Panc1 (cell line): ENCODE data around the gene GRM7. TPM values are rescaled to one million over a fixed set of nuclear protein-coding genes. Genes with fewer than 3 reads are reported as not detected.

Source experiments
- ATAC-seq: fragments of 200-7000 bp; cut with Tn5 transposase; 2 replicates; pipeline ENCODE4 v1.9.1; 2020; ENCODE audit warnings: mild to moderate bottlenecking, moderate library complexity
- BruUV-seq: library from RNA; stranded (reverse); fragments of 400-500 nt; replicated peaks from 2 replicates; lab custom pipeline; 2021; lab: Mats Ljungman, UMichigan
- CTCF ChIA-PET: fragments of 300-600 bp; sonication (Branson Sonifier 250); formaldehyde crosslinking; loops from one replicate; lab custom pipeline; 2022; ENCODE audit warnings: antibody characterized with exemption; lab: Charles Lee
- POLR2A ChIA-PET: fragments of 300-600 bp; sonication (Branson Sonifier 250); formaldehyde crosslinking; loops from one replicate; lab custom pipeline; 2022; ENCODE audit warnings: antibody characterized with exemption; lab: Charles Lee
- DNase-seq: peaks from one replicate; pipeline ENCODE4 v3.0.0-alpha.2; 2010; ENCODE audit warnings: low read depth, low spot score
- H3K27ac ChIP-seq: 2 replicates; pipeline ENCODE4 v1.5.1; 2011; ENCODE audit warnings: mild to moderate bottlenecking, low read length, inconsistent platforms
- H3K27me3 ChIP-seq: fragments of 200-500 bp; sonication (Bioruptor generic); 2 replicates; pipeline ENCODE4 v1.6.0; 2014; ENCODE audit warnings: low read length, inconsistent platforms; ENCODE audit not compliant: control insufficient read depth, insufficient read depth
- H3K36me3 ChIP-seq: fragments of 200-500 bp; sonication (Bioruptor generic); 2 replicates; pipeline ENCODE4 v1.5.1; 2014; ENCODE audit warnings: inconsistent platforms, mild to moderate bottlenecking, low read length, moderate library complexity; ENCODE audit not compliant: control insufficient read depth, insufficient read depth
- H3K4me1 ChIP-seq: 2 replicates; pipeline ENCODE4 v1.5.1; 2011; ENCODE audit warnings: inconsistent platforms, mild to moderate bottlenecking, low read length, moderate library complexity; ENCODE audit not compliant: control insufficient read depth, insufficient read depth
- H3K4me3 ChIP-seq, 2 experiments: 2 replicates each; pipeline ENCODE4 v1.5.1; 2011 to 2012; ENCODE audit warnings: low read depth in 2 of 2, low read length in 2 of 2, mild to moderate bottlenecking in 2 of 2, inconsistent platforms in 1 of 2, moderate library complexity in 1 of 2
- H3K9me3 ChIP-seq: fragments of 200-500 bp; sonication (Bioruptor generic); 2 replicates; pipeline ENCODE4 v1.5.1; 2014; ENCODE audit warnings: low read depth, mild to moderate bottlenecking, inconsistent platforms, low read length, moderate library complexity; ENCODE audit not compliant: control insufficient read depth, insufficient read depth
- POLR2AphosphoS5 ChIP-seq: IDR thresholded peaks from 2 replicates; pipeline ENCODE4 v1.6.1; 2012; ENCODE audit warnings: mild to moderate bottlenecking, low read depth, low read length, moderate library complexity
- SIN3A ChIP-seq: IDR thresholded peaks from 2 replicates; pipeline ENCODE4 v1.6.1; 2012; ENCODE audit warnings: low read depth, mild to moderate bottlenecking, low read length, moderate library complexity, borderline replicate concordance; ENCODE audit not compliant: insufficient read depth
- TCF7L2 ChIP-seq: IDR thresholded peaks from 2 replicates; pipeline ENCODE4 v1.6.1; 2011; ENCODE audit warnings: mild to moderate bottlenecking, low read depth, low read length, inconsistent platforms
- in situ Hi-C: cut with HindIII; loops from 2 replicates; pipeline ENCODE4 v1.10.0; 2016; ENCODE audit warnings: low sequenced_read_pairs, low pct_unique_long_range_greater_than_20kb
- intact Hi-C: fragments of 100-400 bp; cut with micrococcal nuclease; formaldehyde crosslinking; loops from one replicate; pipeline ENCODE4 v1.10.0; 2022; ENCODE audit not compliant: unreplicated experiment
- total RNA-seq: library from RNA; stranded (reverse); gene quantifications from one replicate; pipeline ENCODE4 v1.2.1, GENCODE V29; 2021; ENCODE audit not compliant: unreplicated experiment
- TF ChIP-seq, protein P1 (sequence below): fragments of 450-650 bp; IDR thresholded peaks from 2 replicates; pipeline ENCODE4 v1.5.1; 2017; ENCODE audit warnings: mild to moderate bottlenecking
- TF ChIP-seq, protein P2 (sequence below), 2 experiments: IDR thresholded peaks; 2 replicates each; pipeline ENCODE4 v1.6.1; 2011 to 2012; ENCODE audit warnings: low read depth in 2 of 2, control low read depth in 1 of 2, low read length in 1 of 2, mild to moderate bottlenecking in 1 of 2, moderate library complexity in 1 of 2; ENCODE audit not compliant: insufficient read depth in 1 of 2

Gene GRM7
- total RNA-seq, 1 experiment from 2014 or later, result not detected

DNA sequence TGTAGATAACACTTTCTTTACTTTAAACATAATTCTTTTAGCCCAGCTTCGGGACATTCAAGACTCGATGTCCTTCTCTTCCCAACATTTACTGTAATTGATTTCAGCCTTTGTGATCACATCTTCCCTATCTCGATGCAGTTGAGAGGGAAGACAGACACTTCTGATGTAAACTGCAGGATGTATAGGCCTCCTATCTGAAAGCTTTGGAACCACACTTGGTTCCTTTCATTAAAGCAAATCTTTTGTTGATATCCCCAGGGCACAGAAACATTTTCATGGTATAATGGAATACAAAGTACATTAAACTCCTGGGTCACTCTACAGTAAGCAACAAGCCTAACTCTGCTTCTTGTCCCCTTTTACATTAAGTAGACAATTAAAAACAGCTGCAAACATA lies 6.4 kb downstream of the GRM7 start:
- Histone ChIP-seq H3K36me3 (no peaks in the 10 kb centered on the region), H3K9me3 (no peaks in the 10 kb centered on the region), H3K27me3 (no peaks in the 10 kb centered on the region), H3K4me1 (no peaks in the 10 kb centered on the region), H3K4me3 (no peak overlapping the region), H3K27ac (no peak overlapping the region)
- DNase-seq (no peak), ATAC-seq (no peak)
- intact Hi-C loops (no loop called here), in situ Hi-C loops (no loop called here)
- CTCF ChIA-PET, result no interaction called here
- BruUV-seq, result no TSS peak
- POLR2A ChIA-PET, result no interaction called here
- TF ChIP-seq, protein P1, sequence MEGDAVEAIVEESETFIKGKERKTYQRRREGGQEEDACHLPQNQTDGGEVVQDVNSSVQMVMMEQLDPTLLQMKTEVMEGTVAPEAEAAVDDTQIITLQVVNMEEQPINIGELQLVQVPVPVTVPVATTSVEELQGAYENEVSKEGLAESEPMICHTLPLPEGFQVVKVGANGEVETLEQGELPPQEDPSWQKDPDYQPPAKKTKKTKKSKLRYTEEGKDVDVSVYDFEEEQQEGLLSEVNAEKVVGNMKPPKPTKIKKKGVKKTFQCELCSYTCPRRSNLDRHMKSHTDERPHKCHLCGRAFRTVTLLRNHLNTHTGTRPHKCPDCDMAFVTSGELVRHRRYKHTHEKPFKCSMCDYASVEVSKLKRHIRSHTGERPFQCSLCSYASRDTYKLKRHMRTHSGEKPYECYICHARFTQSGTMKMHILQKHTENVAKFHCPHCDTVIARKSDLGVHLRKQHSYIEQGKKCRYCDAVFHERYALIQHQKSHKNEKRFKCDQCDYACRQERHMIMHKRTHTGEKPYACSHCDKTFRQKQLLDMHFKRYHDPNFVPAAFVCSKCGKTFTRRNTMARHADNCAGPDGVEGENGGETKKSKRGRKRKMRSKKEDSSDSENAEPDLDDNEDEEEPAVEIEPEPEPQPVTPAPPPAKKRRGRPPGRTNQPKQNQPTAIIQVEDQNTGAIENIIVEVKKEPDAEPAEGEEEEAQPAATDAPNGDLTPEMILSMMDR, result no peak
- TF ChIP-seq SIN3A (no peak), TCF7L2 (no peak), POLR2AphosphoS5 (no peak)
- TF ChIP-seq, protein P2, sequence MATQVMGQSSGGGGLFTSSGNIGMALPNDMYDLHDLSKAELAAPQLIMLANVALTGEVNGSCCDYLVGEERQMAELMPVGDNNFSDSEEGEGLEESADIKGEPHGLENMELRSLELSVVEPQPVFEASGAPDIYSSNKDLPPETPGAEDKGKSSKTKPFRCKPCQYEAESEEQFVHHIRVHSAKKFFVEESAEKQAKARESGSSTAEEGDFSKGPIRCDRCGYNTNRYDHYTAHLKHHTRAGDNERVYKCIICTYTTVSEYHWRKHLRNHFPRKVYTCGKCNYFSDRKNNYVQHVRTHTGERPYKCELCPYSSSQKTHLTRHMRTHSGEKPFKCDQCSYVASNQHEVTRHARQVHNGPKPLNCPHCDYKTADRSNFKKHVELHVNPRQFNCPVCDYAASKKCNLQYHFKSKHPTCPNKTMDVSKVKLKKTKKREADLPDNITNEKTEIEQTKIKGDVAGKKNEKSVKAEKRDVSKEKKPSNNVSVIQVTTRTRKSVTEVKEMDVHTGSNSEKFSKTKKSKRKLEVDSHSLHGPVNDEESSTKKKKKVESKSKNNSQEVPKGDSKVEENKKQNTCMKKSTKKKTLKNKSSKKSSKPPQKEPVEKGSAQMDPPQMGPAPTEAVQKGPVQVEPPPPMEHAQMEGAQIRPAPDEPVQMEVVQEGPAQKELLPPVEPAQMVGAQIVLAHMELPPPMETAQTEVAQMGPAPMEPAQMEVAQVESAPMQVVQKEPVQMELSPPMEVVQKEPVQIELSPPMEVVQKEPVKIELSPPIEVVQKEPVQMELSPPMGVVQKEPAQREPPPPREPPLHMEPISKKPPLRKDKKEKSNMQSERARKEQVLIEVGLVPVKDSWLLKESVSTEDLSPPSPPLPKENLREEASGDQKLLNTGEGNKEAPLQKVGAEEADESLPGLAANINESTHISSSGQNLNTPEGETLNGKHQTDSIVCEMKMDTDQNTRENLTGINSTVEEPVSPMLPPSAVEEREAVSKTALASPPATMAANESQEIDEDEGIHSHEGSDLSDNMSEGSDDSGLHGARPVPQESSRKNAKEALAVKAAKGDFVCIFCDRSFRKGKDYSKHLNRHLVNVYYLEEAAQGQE (IDR thresholded peaks at IDR 0.05; ENCODE audit: insufficient read depth in 1 of 2, low read depth in 2 of 2, low read length in 1 of 2), result no peak

DNA sequence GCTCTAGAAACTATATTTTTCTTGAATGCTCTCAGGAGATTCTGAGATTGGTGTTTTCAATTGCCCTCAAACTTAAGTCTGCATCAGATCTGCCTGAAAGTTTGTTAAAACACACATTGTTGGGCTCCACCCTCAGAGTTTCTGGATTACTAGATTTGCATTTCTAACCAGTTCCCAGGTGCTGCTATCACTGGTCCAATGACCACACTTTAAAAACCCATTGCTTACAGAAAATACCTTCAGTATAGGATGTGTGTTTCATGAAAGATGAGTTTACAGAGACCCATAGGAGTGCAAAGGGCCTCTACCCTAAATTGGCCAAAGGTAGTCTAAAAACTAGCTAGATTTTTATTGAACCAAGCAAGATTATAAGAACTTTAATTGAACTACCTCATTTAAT lies 17.8 kb downstream of the GRM7 start:
- intact Hi-C loops (no loop called here), in situ Hi-C loops (no loop called here)
- POLR2A ChIA-PET, result no interaction called here
- no peak for DNase-seq
- Histone ChIP-seq H3K27me3 (no peaks in the 10 kb centered on the region), H3K9me3 (no peaks in the 10 kb centered on the region), H3K27ac (no peak overlapping the region), H3K36me3 (no peaks in the 10 kb centered on the region), H3K4me1 (no peaks in the 10 kb centered on the region), H3K4me3 (no peak overlapping the region)
- CTCF ChIA-PET, result no interaction called here
- TF ChIP-seq, protein P1, result no peak
- TF ChIP-seq SIN3A (no peak), TCF7L2 (no peak), POLR2AphosphoS5 (no peak)
- TF ChIP-seq, protein P2 (IDR thresholded peaks at IDR 0.05; ENCODE audit: insufficient read depth in 1 of 2, low read depth in 2 of 2, low read length in 1 of 2), result no peak
- BruUV-seq, result no TSS peak
- no peak for ATAC-seq
